IPS-NIHi11 (cell line): Measurements from ENCODE around the gene CTF1.
"Not testable (repeated sequence)": the region's sequence is repeated elsewhere in the genome, so short reads cannot be mapped to it uniquely, and the experiment has no call there.

Experiments
- DNase-seq: peaks from one replicate; pipeline ENCODE4 v3.0.0; 2012; ENCODE audit warnings: mixed read lengths, low spot score

Gene CTF1

DNA sequence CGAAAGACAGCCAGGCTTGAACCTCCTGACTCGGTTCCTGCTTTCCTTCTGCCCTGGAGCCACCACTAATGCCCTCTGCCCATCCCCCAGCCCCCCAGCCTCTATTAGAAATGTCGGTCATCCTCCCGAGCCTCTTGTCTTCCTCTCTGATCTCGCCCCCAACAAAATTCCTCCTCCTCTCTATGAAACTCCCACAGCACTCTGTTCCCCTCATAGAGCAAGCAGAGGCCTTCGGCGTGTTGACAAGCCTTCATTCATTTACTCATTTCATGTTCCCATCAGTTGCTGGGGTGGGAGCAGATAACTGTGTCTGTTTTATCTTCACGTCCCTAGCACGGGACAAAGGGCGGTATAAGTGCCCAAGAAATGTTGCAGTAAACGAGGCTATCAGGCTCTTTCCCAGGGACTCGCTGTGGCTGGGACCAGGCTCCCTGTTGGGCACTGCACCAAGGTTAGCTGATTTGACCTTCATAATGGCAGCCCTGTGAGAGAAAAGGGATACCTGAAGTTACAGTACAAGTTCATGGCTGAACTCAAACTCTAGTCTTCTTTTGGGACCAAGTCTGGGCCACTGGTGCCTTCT is 34.7 kb downstream of the CTF1 start:
- no peak for DNase-seq

GRCh38 chr16:30934827-30935557 is 38.6 kb downstream of the CTF1 start:
- peak; percentile 78 for DNase-seq

GRCh38 chr16:30937692-30938091 is 41.3 kb downstream of the CTF1 start:
- DNase-seq, result no peak

DNA sequence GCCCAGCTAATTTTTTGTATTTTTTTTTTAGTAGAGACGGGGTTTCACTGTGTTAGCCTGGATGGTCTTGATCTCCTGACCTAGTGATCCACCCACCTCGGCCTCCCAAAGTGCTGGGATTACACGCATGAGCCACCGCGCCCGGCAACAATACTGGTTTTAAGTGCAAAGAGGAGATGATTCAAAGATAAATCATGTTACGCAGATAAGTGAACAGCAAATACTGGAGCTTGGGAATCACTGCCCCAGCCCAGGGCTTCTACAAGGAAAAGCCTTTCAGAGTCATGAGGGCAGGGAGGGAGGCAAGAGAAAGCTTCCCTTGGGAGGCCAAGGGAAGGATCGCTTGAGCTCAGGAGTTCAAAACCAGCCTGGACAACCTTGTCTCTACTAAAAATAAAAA is 43.2 kb downstream of the CTF1 start:
- not testable (repeated sequence) for DNase-seq

DNA sequence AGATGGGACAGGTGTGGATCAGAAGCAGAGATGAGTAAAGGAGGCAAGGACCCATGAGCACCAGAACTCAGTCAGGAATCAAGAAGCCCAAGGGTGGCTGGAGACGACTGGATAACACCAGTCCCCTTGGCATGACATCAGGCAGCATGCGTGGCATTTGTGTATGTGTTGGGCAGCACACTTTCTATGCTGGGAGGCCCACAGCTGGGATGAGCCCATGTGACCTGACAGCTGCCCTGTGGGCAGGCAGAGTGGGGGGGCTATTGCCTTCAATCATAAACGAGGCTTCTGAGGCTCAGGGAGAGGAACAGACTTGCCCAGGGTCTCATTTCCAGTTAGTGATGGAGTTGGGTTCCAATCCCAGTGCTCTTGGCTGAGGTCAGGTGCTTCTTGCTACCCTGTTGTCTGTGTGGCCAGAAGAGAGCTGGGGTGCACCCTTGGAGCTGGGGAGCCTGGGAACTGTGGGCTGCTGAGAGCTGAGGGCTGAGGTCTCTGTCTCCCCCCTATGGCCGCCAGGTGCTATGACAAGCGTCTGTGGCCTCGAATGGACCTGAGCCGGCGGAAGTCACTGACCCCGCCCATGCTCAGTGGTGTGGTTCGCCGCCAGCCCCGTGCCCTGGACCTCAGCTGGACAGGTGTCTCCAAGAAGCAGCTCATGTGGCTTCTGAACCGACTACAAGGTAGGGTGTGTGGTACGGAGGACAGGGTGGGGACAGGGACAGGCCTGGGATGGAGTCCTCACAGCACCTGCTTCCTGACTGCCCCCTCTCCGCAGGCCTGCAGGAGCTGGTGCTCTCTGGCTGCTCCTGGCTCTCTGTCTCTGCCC is 45.4 kb downstream of the CTF1 start:
- DNase-seq, result peak; percentile 90

- no peak for DNase-seq
These were observed 46.0 kb downstream of the CTF1 start for GRCh38 chr16:30942426-30942806.

DNA sequence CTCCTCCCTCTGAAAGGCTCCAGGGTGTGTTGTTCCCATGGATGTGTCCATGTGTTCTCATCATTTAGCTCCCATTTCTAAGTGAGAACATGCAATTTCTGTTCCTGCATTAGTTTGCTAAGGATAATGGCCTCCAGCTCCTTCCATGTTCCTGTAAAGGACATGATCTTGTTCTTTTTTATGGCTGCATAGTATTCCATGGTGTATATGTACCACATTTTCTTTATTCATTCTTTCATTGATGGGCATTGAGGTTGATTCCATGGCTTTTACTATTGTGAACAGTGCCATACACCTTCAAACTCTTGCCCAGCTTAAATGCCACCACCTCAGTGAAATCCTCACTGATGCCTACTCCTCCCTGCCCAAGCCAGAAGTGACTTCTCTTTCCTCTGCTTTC is 47.9 kb downstream of the CTF1 start:
- no peak for DNase-seq

- DNase-seq, result no peak
These were observed 50.5 kb downstream of the CTF1 start for GRCh38 chr16:30946671-30947540.

DNA sequence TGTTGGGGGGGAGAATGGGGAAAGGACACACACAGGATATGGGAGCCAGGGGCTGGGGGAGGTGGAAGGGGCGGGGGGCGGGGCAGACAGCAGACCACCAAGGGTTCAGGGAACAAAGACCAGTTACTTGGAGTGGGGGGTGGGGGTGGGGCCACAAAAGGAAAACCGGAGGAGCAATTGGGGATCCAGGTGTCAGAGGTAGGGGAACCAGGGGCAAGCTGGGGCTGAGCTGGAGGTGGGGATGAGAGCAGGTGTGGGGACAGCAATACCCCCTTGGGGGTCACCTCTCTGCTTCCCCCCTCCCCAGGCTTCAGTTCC is 51.1 kb downstream of the CTF1 start:
- no peak for DNase-seq

DNA sequence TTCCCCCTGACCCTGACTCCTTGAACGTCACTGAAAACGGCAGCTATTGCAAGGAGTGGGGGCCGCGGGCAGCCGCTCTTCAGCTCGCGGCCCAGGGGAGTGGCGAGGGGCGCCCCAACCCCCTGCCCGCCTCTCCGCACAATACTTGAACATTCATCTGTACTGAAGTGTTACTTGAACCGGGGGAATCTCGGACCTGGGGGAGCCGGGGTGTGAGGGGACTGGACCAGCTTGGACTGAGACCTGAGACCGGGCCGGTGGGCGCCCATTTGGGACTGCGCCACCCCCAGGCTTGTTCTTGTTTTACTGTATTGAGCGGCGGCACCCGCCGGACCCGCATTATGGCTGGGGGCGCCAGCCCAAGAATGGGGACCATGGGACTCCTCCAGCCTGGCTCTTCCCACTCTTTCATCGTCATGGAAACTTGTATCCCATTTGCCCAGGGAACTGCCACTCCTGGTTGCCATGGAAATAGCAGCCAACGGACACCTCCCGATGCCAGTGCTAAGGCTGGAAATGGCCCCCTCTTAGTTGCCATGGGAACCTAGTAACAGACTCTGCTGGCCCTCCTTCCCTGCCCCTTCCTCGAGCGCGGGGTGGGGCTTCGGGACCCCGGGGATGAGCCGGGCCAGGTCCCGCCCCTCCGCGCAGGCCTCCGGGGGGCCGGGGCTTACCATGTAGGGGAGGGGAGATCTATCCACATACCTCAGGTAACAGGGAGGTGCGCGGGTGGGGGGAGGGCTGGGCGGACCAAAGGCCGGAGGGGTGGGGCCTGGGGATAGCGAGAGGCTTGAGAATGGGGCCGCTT is 51.6 kb downstream of the CTF1 start:
- peak; percentile 86 for DNase-seq

- no peak for DNase-seq
These were observed 52.5 kb downstream of the CTF1 start, which contains the start of gene ORAI3 for GRCh38 chr16:30948667-30949649. Gene ORAI3 (plus strand): TSS chr16:30949068. CDS start chr16:30949290, 222 bp downstream.

- DNase-seq, result no peak
These were observed 53.5 kb downstream of the CTF1 start for GRCh38 chr16:30949650-30950515.

GRCh38 chr16:30950516-30951065 is 54.2 kb downstream of the CTF1 start:
- no peak for DNase-seq

DNA sequence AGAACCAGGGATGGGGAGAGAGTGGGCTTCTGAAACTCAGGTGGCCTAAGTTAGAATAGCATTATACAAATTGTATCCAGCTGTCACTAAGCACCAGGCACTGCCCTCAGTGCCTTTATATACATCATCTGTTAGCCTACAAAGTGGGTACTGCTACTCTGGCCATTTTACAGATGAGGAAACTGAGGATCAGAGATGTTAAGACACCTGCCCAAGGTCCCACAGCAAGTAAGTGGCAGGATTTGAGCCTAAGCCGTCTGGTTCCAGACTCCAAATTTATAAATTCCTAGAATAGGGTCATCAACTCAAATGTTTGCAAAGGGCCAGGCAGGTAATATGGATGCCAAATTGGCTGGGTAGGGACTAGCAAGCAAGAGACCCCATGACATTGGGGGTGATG is 54.8 kb downstream of the CTF1 start:
- DNase-seq, result no peak

- DNase-seq, result no peak
These were observed 55.3 kb downstream of the CTF1 start for GRCh38 chr16:30951750-30952149.

DNA sequence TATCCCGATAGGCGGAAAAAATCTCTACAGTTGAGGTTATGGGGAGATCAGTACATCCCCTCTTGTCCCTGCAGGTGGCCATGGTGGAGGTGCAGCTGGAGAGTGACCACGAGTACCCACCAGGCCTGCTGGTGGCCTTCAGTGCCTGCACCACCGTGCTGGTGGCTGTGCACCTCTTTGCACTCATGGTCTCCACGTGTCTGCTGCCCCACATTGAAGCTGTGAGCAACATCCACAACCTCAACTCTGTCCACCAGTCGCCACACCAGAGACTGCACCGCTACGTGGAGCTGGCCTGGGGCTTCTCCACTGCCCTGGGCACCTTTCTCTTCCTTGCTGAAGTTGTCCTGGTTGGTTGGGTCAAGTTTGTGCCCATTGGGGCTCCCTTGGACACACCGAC is 56.7 kb downstream of the CTF1 start:
- DNase-seq, result no peak
